GM12873 (cell line): Measurements from ENCODE around the gene JADE2.

Experiments used
- CTCF ChIP-seq: IDR thresholded peaks from 2 replicates; pipeline ENCODE4 v1.5.1; 2012; ENCODE audit warnings: low read depth, mild to moderate bottlenecking, moderate library complexity, low read length, control low read depth; ENCODE audit not compliant: insufficient read depth; ENCODE audit errors: missing control alignments

JADE2 gene

GRCh38 chr5:134584662-134585061, 59.2 kb downstream of the JADE2 start:
- TF ChIP-seq CTCF = no peak

- no peak for TF ChIP-seq CTCF
Measured at GRCh38 chr5:134585966-134586365, 60.5 kb downstream of the JADE2 start.

GRCh38 chr5:134586866-134587524, 61.5 kb downstream of the JADE2 start:
- peak; percentile 93 for TF ChIP-seq CTCF

GRCh38 chr5:134590992-134591659, 65.7 kb downstream of the JADE2 start:
- TF ChIP-seq CTCF = no peak

- no peak for TF ChIP-seq CTCF
Measured at GRCh38 chr5:134592141-134592746, 66.8 kb downstream of the JADE2 start.

GRCh38 chr5:134594336-134594735, 68.9 kb downstream of the JADE2 start:
- no peak for TF ChIP-seq CTCF

- no peak for TF ChIP-seq CTCF
Measured at GRCh38 chr5:134594797-134595457, 69.5 kb downstream of the JADE2 start.
